Lower lobe of right lung (tissue), 2 donors: ENCODE data around the gene PSMC3. TPM values are rescaled to one million over a fixed set of nuclear protein-coding genes. Genes with fewer than 3 reads are reported as not detected.

Experiments
- ATAC-seq, 2 donors: fragments of 200-7000 bp; cut with Tn5 transposase; one replicate each; pipeline ENCODE4 v1.9.1; 2020 to 2022; ENCODE audit warnings: mild to moderate bottlenecking in 2 of 2, moderate library complexity in 2 of 2
- DNase-seq: peaks from one replicate; pipeline ENCODE4 v3.0.0-alpha.2; 2020
- H3K27ac ChIP-seq: fragments of 200-600 bp; one replicate; pipeline ENCODE4 v1.8.0; 2022
- H3K27me3 ChIP-seq: fragments of 200-600 bp; one replicate; pipeline ENCODE4 v1.8.0; 2022; ENCODE audit warnings: low read depth
- H3K36me3 ChIP-seq: fragments of 200-600 bp; one replicate; pipeline ENCODE4 v1.8.0; 2022; ENCODE audit warnings: mild to moderate bottlenecking
- H3K4me1 ChIP-seq: fragments of 200-600 bp; one replicate; pipeline ENCODE4 v1.8.0; 2022
- H3K4me3 ChIP-seq: fragments of 200-600 bp; one replicate; pipeline ENCODE4 v1.8.0; 2022; ENCODE audit warnings: mild to moderate bottlenecking
- H3K9me3 ChIP-seq: fragments of 200-600 bp; one replicate; pipeline ENCODE4 v1.8.0; 2022
- CTCF ChIP-seq: fragments of 200-600 bp; IDR thresholded peaks from one replicate; pipeline ENCODE4 v1.8.0; 2022; ENCODE audit warnings: antibody characterized with exemption, mild to moderate bottlenecking
- intact Hi-C: fragments of 100-400 bp; cut with DNase I; formaldehyde crosslinking; loops from one replicate; pipeline ENCODE4 v1.11.0; 2022
- total RNA-seq: library from RNA; stranded (reverse); fragmentation: NEBNext Ultra II Directional; extraction: Animal tissue kit (Norgen Biotek cat#: 25700); gene quantifications from one replicate; pipeline ENCODE4 v1.2.1, GENCODE V29; 2021
- donor health status: DM: no; HTN: yes; CAD: no; lungs with severe emphysema.

PSMC3 gene
- total RNA-seq, 1 donor from 2014 or later, result 77.1 TPM

DNA sequence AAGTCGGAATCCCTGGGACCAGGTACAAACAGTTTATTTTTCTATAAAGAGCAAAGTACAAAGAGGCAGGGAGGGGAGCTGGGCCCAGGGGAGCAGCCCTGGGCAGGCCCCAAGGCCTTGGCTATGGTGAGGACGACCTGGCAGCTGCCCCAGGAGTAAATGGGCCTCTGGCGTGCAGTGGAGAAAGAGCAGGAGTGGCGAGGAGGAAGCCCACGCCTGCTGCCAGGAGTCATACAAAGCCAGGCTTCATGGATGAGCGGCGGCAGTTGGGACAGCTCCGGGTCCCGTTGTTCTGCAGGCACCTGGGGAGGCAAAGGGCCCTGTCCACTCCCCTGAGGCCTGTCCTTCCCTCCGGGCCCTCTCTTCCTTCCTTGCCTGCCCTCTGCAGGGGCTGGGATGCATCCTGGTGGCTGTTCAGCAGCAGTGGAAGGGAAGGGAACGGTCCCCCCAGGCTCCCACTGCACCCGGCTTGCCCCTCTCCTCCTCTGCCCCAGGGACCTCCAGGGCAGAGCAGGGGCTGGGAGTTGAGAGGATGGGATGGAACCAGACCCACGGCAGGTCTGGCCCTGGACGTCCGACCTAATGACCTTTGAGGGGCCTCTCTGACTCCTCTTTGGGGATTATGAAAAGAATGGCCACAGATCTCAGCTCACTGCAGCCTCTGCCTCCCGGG lies 11.6 kb upstream of the PSMC3 start:
- Histone ChIP-seq H3K27ac (no peak overlapping the region), H3K27me3 (no peaks in the 10 kb centered on the region), H3K9me3 (no peaks in the 10 kb centered on the region), H3K4me3 (no peak overlapping the region), H3K4me1 (no peaks in the 10 kb centered on the region), H3K36me3 (no peaks in the 10 kb centered on the region)
- no peak for DNase-seq
- intact Hi-C loops, result no loop called here
- TF ChIP-seq CTCF, result no peak
- ATAC-seq, result no peak

DNA sequence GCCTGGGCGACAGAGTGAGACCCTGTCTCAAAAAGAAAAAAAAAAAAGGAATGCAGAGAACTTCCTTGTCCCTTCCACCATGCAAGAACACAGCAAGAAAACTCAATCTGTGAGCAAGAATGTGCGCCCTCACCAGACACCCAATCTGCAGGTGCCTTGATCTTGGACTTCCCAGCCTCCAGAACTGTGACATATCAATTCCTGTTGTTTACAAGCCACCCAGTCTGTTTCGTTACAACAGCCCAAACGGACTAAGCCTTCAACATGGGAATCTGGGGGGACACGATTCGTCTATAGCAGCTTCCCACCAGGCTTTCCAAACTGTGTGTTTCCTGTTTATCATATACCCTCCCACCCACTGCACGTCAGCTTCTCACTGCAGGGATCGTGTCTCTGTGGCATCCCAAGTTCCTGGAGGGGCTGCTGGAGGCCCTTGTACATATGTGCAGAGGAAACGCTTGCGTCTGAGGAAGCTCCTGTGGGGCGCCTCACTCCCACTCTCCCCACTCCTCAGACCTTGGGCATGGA lies 11.0 kb upstream of the PSMC3 start:
- H3K36me3 ChIP-seq, result no peaks in the 10 kb centered on the region
- DNase-seq (no peak), ATAC-seq (no peak)
- no peaks in the 10 kb centered on the region for H3K4me1 ChIP-seq
- no peak overlapping the region for H3K4me3 ChIP-seq
- no peaks in the 10 kb centered on the region for H3K27me3 ChIP-seq
- intact Hi-C loops, result no loop called here
- H3K9me3 ChIP-seq, result no peaks in the 10 kb centered on the region
- H3K27ac ChIP-seq, result no peak overlapping the region
- TF ChIP-seq CTCF, result no peak

DNA sequence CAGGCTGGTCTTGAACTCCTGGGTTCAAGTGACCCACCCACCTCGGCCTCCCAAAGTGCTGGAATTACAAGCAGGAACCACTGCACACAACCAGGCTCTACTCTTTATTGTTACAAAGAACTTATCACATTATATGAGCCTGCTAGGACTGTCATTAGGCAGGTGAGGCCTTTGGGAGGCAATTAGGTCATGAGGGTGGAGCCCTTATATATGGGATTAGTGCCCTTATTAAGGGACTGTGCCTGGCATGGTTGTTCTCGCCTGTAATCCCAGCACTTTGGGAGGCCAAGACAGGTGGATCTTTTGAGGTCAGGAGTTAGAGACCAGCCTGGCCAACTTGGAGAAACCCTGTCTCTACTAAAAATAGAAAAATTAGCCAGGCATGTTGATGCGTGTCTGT lies 10.5 kb upstream of the PSMC3 start:
- ATAC-seq (no peak), DNase-seq (no peak)
- intact Hi-C loops, result no loop called here
- no peaks in the 10 kb centered on the region for H3K27me3 ChIP-seq
- TF ChIP-seq CTCF, result no peak
- no peaks in the 10 kb centered on the region for H3K36me3 ChIP-seq
- no peak overlapping the region for H3K27ac ChIP-seq
- H3K4me1 ChIP-seq, result no peaks in the 10 kb centered on the region
- no peak overlapping the region for H3K4me3 ChIP-seq
- no peaks in the 10 kb centered on the region for H3K9me3 ChIP-seq

DNA sequence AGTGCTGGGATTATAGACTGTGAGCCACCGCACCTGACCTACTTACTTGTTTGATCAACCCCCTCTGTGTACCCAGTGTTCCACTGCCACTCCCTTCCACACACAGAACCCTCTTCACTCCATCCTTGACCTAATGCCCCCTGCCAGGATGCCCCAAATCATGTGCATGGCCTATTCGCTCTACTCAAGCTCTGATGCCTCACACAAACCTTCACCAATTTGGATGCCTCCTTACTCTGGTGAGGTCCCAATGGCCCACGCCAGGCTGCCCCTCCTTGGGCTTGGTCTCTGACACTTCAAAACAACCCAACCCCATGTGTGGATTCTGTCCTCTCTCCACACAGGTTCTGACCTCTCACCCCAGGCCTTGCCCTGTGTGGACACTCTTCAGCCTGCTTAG lies 9.4 kb upstream of the PSMC3 start:
- intact Hi-C loops, result no loop called here
- H3K36me3 ChIP-seq, result no peaks in the 10 kb centered on the region
- H3K4me3 ChIP-seq, result no peak overlapping the region
- TF ChIP-seq CTCF, result no peak
- DNase-seq (no peak), ATAC-seq (peak; percentile 61 to 68)
- no peak overlapping the region for H3K27ac ChIP-seq
- H3K27me3 ChIP-seq, result no peaks in the 10 kb centered on the region
- H3K9me3 ChIP-seq, result no peaks in the 10 kb centered on the region
- H3K4me1 ChIP-seq, result no peaks in the 10 kb centered on the region

- Histone ChIP-seq H3K27me3 (no peaks in the 10 kb centered on the region), H3K9me3 (no peaks in the 10 kb centered on the region), H3K4me1 (no peaks in the 10 kb centered on the region), H3K27ac (no peak overlapping the region), H3K36me3 (no peaks in the 10 kb centered on the region), H3K4me3 (no peak overlapping the region)
- ATAC-seq (peak in 1 of 2 donors; percentile 14), DNase-seq (no peak)
- TF ChIP-seq CTCF, result no peak
- intact Hi-C loops, result no loop called here
Measured at GRCh38 chr11:47434011-47434786, 8.0 kb upstream of the PSMC3 start.
